Neural cell (in vitro differentiated cells): ENCODE results near the gene SHISA9.

Source experiments
- CTCF ChIP-seq: fragments of 450-650 bp; IDR thresholded peaks from 2 replicates; pipeline ENCODE4 v1.5.1; 2014; ENCODE audit warnings: antibody characterized with exemption, mild to moderate bottlenecking, moderate library complexity; ENCODE audit not compliant: poor library complexity, severe bottlenecking
- EP300 ChIP-seq: fragments of 450-650 bp; conservative IDR thresholded peaks from 2 replicates; pipeline ENCODE4 v1.6.1; 2014; ENCODE audit warnings: antibody characterized with exemption, mild to moderate bottlenecking, moderate library complexity; ENCODE audit not compliant: poor library complexity, severe bottlenecking
- EZH2 ChIP-seq: fragments of 200-600, 300-800 bp; shearing (Covaris generic), sonication (generic); IDR thresholded peaks from 2 replicates; pipeline ENCODE4 v1.6.1; 2014; ENCODE audit warnings: antibody characterized with exemption, low read length, borderline replicate concordance, mild to moderate bottlenecking; ENCODE audit not compliant: insufficient read depth, poor library complexity, severe bottlenecking
- MXI1 ChIP-seq: fragments of 450-650 bp; conservative IDR thresholded peaks from 2 replicates; pipeline ENCODE4 v1.6.1; 2014; ENCODE audit warnings: antibody characterized with exemption, mild to moderate bottlenecking; ENCODE audit not compliant: poor library complexity, severe bottlenecking
- POLR2AphosphoS5 ChIP-seq: IDR thresholded peaks from 2 replicates; pipeline ENCODE4 v1.6.1; 2012
- RAD21 ChIP-seq: fragments of 450-650 bp; conservative IDR thresholded peaks from 2 replicates; pipeline ENCODE4 v1.6.1; 2014; ENCODE audit warnings: antibody characterized with exemption, mild to moderate bottlenecking, moderate library complexity
- REST ChIP-seq: IDR thresholded peaks from 2 replicates; pipeline ENCODE4 v1.6.1; 2012; ENCODE audit warnings: borderline replicate concordance
- SMC3 ChIP-seq: fragments of 450-650 bp; conservative IDR thresholded peaks from 2 replicates; pipeline ENCODE4 v1.6.1; 2014; ENCODE audit warnings: antibody characterized with exemption, mild to moderate bottlenecking, moderate library complexity; ENCODE audit not compliant: poor library complexity
- TAF1 ChIP-seq: IDR thresholded peaks from 2 replicates; pipeline ENCODE4 v1.6.1; 2012; ENCODE audit warnings: low read depth

- TF ChIP-seq EP300, result no peak
- TF ChIP-seq CTCF, result no peak
- TF ChIP-seq REST, result no peak
- TF ChIP-seq POLR2AphosphoS5, result no peak
- no peak for TF ChIP-seq TAF1
- no peak for TF ChIP-seq EZH2
- no peak for TF ChIP-seq SMC3
- no peak for TF ChIP-seq MXI1
- no peak for TF ChIP-seq RAD21
Measured at GRCh38 chr16:12988071-12988470, 86.7 kb downstream of the SHISA9 start.
